Endothelial cell of umbilical vein (primary cell): Measurements from ENCODE around the gene NAV2. TPM values are rescaled to one million over a fixed set of nuclear protein-coding genes. Genes with fewer than 3 reads are reported as not detected.

Experiments
- BruUV-seq: library from RNA; stranded (reverse); fragments of 400-500 nt; replicated peaks from 2 replicates; lab custom pipeline; 2021; lab: Mats Ljungman, UMichigan
- CTCF ChIA-PET: fragments of 300-600, 350-600 bp; sonication (Branson Sonifier 250); formaldehyde crosslinking; loops from one replicate; lab custom pipeline; 2021; ENCODE audit warnings: antibody characterized with exemption, inconsistent platforms; lab: Charles Lee
- POLR2A ChIA-PET: fragments of 300-600, 350-600 bp; sonication (Branson Sonifier 250); formaldehyde crosslinking; loops from one replicate; lab custom pipeline; 2021; ENCODE audit warnings: antibody characterized with exemption, inconsistent platforms; lab: Charles Lee
- DNase-seq: peaks from one replicate; pipeline ENCODE4 v3.0.0-alpha.2; 2011; ENCODE audit warnings: low read depth, low spot score
- FAIRE-seq: peaks from 2 replicates; lab custom pipeline; 2011; peaks lifted over from hg19 to GRCh38; lab: Jason Lieb, UNC
- H2AFZ ChIP-seq: 2 replicates; pipeline ENCODE4 v1.6.0; 2012; ENCODE audit warnings: low read depth, low read length, control low read depth, inconsistent platforms
- H3K27ac ChIP-seq: 2 replicates; pipeline ENCODE4 v1.5.1; 2011; ENCODE audit warnings: low read depth, mild to moderate bottlenecking, control low read depth, low read length, moderate library complexity; ENCODE audit not compliant: insufficient read depth
- H3K27me3 ChIP-seq, 2 experiments: 2 replicates each; pipeline versions ENCODE4 v1.6.0 to v1.6.1; 2011; ENCODE audit warnings: low read length in 2 of 2, mixed read lengths in 1 of 2; ENCODE audit not compliant: control insufficient read depth in 2 of 2, insufficient read depth in 2 of 2
- H3K36me3 ChIP-seq, 2 experiments: 2 replicates in 1 of 2; 3 replicates in 1 of 2; pipeline ENCODE4 v1.5.1; 2011; ENCODE audit warnings: low read length in 2 of 2, mild to moderate bottlenecking in 1 of 2, moderate library complexity in 1 of 2; ENCODE audit not compliant: control insufficient read depth in 2 of 2, insufficient read depth in 2 of 2; ENCODE audit errors: extremely low read depth in 1 of 2
- H3K4me1 ChIP-seq: 3 replicates; pipeline ENCODE4 v1.5.1; 2011; ENCODE audit warnings: mild to moderate bottlenecking, low read length; ENCODE audit not compliant: control insufficient read depth, insufficient read depth; ENCODE audit errors: extremely low read depth
- H3K4me2 ChIP-seq: 2 replicates; pipeline ENCODE4 v1.6.1; 2011; ENCODE audit warnings: low read length, control low read depth, mixed read lengths; ENCODE audit not compliant: insufficient read depth
- H3K4me3 ChIP-seq, 3 experiments: fragments of 200-600 bp in 1 of 3; sonication (generic), shearing (Covaris generic) in 1 of 3; replicated peaks in 1 of 3; 2 replicates each; pipeline ENCODE4 v1.5.1; 2011 to 2016; ENCODE audit warnings: control low read depth in 3 of 3, low read length in 3 of 3, mild to moderate bottlenecking in 2 of 3, inconsistent platforms in 1 of 3, low read depth in 1 of 3, moderate library complexity in 1 of 3; ENCODE audit not compliant: insufficient read depth in 1 of 3
- H3K79me2 ChIP-seq: 2 replicates; pipeline ENCODE4 v1.6.0; 2012; ENCODE audit warnings: low read length, inconsistent platforms; ENCODE audit not compliant: control insufficient read depth, insufficient read depth
- H3K9ac ChIP-seq: replicated peaks from 2 replicates; pipeline ENCODE3; 2011; ENCODE audit warnings: low read length, control low read depth; ENCODE audit not compliant: insufficient read depth; ENCODE audit errors: extremely low read depth
- H3K9me1 ChIP-seq: replicated peaks from 3 replicates; pipeline ENCODE4 v1.6.0; 2011; ENCODE audit warnings: mild to moderate bottlenecking, low read length; ENCODE audit not compliant: control insufficient read depth, insufficient read depth; ENCODE audit errors: extremely low read depth
- H3K9me3 ChIP-seq: replicated peaks from 2 replicates; pipeline ENCODE4 v1.5.1; 2012; ENCODE audit warnings: low read length, inconsistent platforms; ENCODE audit not compliant: control insufficient read depth, insufficient read depth
- H4K20me1 ChIP-seq: replicated peaks from 2 replicates; pipeline ENCODE3; 2011; ENCODE audit warnings: mild to moderate bottlenecking, low read length; ENCODE audit not compliant: control insufficient read depth, insufficient read depth; ENCODE audit errors: extremely low read depth
- CTCF ChIP-seq, 2 donors: IDR thresholded peaks; 1 replicate in 1 of 2; 2 replicates in 1 of 2; pipeline ENCODE4 v1.5.1; 2011; ENCODE audit warnings: low read length in 2 of 2, mild to moderate bottlenecking in 2 of 2, moderate library complexity in 2 of 2, control low read depth in 1 of 2, inconsistent platforms in 1 of 2, low read depth in 1 of 2; ENCODE audit not compliant: insufficient read depth in 1 of 2; ENCODE audit errors: extremely low read depth in 1 of 2
- EZH2 ChIP-seq: IDR thresholded peaks from 2 replicates; pipeline ENCODE4 v1.6.1; 2012; ENCODE audit warnings: borderline replicate concordance, low read depth, mild to moderate bottlenecking, moderate library complexity, low read length, inconsistent platforms; ENCODE audit not compliant: severe bottlenecking
- FOS ChIP-seq: IDR thresholded peaks from 2 replicates; pipeline ENCODE4 v1.6.1; 2011; ENCODE audit warnings: mild to moderate bottlenecking, low read length, moderate library complexity, borderline replicate concordance; ENCODE audit not compliant: insufficient read depth
- GATA2 ChIP-seq: IDR thresholded peaks from 2 replicates; pipeline ENCODE4 v1.7.0; 2011; ENCODE audit warnings: low read depth, mild to moderate bottlenecking, moderate library complexity, mixed read lengths, low read length; ENCODE audit not compliant: insufficient read length, insufficient read depth
- JUN ChIP-seq: IDR thresholded peaks from 2 replicates; pipeline ENCODE4 v1.6.1; 2011; ENCODE audit warnings: borderline replicate concordance, low read depth; ENCODE audit not compliant: insufficient read length, insufficient read depth
- MYC ChIP-seq: IDR thresholded peaks from one replicate; pipeline ENCODE4 v1.6.1; 2011; ENCODE audit warnings: mild to moderate bottlenecking, low read depth, low read length
- POLR2A ChIP-seq: IDR thresholded peaks from 2 replicates; pipeline ENCODE4 v1.6.1; 2012; ENCODE audit warnings: low read depth, mild to moderate bottlenecking, control low read depth, low read length
- POLR2AphosphoS5 ChIP-seq: IDR thresholded peaks from 2 replicates; pipeline ENCODE4 v1.6.1; 2012; ENCODE audit warnings: low read depth, mild to moderate bottlenecking, control low read depth, low read length, moderate library complexity; ENCODE audit not compliant: insufficient read depth
- dilution Hi-C: fragments of 300-500 bp; cut with MboI; formaldehyde crosslinking; loops from one replicate; pipeline ENCODE4 v1.15.0; 2019; ENCODE audit warnings: low sequenced_read_pairs; ENCODE audit not compliant: extremely low pct_ligation_motif_present
- intact Hi-C: fragments of 100-400 bp; cut with micrococcal nuclease; formaldehyde crosslinking; loops from one replicate; pipeline ENCODE4 v1.10.0; 2022
- polyA plus RNA-seq, 4 experiments: library from polyadenylated mRNA; depleted of rRNA in 3 of 4; stranded (reverse) in 3 of 4; unstranded in 1 of 4; fragments of >200 nt; gene quantifications; 2 replicates each; pipeline versions ENCODE4 v1.2.1 to v1.2.3, GENCODE V29; 2011 to 2012; ENCODE audit warnings: missing spikeins in 1 of 4
- total RNA-seq: library from RNA; stranded (reverse); gene quantifications from 2 replicates; pipeline ENCODE4 v1.2.3, GENCODE V29; 2021
- TF ChIP-seq, protein P1 (sequence below): IDR thresholded peaks from 2 replicates; pipeline ENCODE4 v1.6.1; 2011; ENCODE audit not compliant: insufficient read depth, insufficient read length

Gene NAV2
- total and polyA plus RNA-seq, 2 donors (not counting 3 experiments of a cell fraction or from before 2014, with no cell fraction given), result 10.9 to 68.0 TPM

- no peaks in the 10 kb centered on the region for H3K36me3 ChIP-seq
- no peaks in the 10 kb centered on the region for H3K4me1 ChIP-seq
- no peak overlapping the region for H3K9ac ChIP-seq
- H4K20me1 ChIP-seq, result no peaks in the 10 kb centered on the region
- no peak overlapping the region for H3K4me3 ChIP-seq
- H2AFZ ChIP-seq, result no peak overlapping the region
- intact Hi-C loops (no loop called here), dilution Hi-C loops (no loop called here)
- H3K4me2 ChIP-seq, result no peak overlapping the region
- FAIRE-seq, result no peak
- no peak overlapping the region for H3K27ac ChIP-seq
- H3K27me3 ChIP-seq, result no peaks in the 10 kb centered on the region
- H3K9me1 ChIP-seq, result no peaks in the 10 kb centered on the region
- ChIA-PET CTCF (no interaction called here), POLR2A (no interaction called here)
- TF ChIP-seq POLR2AphosphoS5, result no peak
- TF ChIP-seq FOS, result no peak
- no peak for TF ChIP-seq JUN
- TF ChIP-seq, protein P1, sequence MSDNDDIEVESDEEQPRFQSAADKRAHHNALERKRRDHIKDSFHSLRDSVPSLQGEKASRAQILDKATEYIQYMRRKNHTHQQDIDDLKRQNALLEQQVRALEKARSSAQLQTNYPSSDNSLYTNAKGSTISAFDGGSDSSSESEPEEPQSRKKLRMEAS, result no peak
- TF ChIP-seq POLR2A, result no peak
- TF ChIP-seq CTCF (IDR thresholded peaks at IDR 0.05; ENCODE audit: extremely low read depth in 1 of 2, insufficient read depth in 1 of 2, low read depth in 1 of 2, low read length in 2 of 2), result no peak
- no peak for TF ChIP-seq GATA2
- no peak for TF ChIP-seq MYC
- no peak for TF ChIP-seq EZH2
- peaks cover 85% of the 10 kb centered on the region for H3K79me2 ChIP-seq
- no peak for DNase-seq
- H3K9me3 ChIP-seq, result no peaks in the 10 kb centered on the region
- BruUV-seq, result no TSS peak
These were observed 74.0 kb downstream of the NAV2 start for GRCh38 chr11:19786644-19787043.
